NT2/D1 (cell line): ENCODE measurements around the gene RHCG.

Experiments
- SUZ12 ChIP-seq: IDR thresholded peaks from 2 replicates; pipeline ENCODE4 v1.6.1; 2011; ENCODE audit not compliant: insufficient read length, insufficient read depth; ENCODE audit errors: extremely low read depth
- YY1 ChIP-seq: IDR thresholded peaks from 2 replicates; pipeline ENCODE4 v1.6.1; 2011; ENCODE audit not compliant: insufficient read length, insufficient read depth
- ZNF274 ChIP-seq: IDR thresholded peaks from 2 replicates; pipeline ENCODE4 v1.6.1; 2011; ENCODE audit warnings: mild to moderate bottlenecking, low read depth, low read length

- TF ChIP-seq YY1 (no peak), SUZ12 (no peak), ZNF274 (no peak)
Measured at GRCh38 chr15:89446255-89446891, 50.0 kb downstream of the RHCG start.
